ENCODE measurements around the gene HCCS.

The HCCS gene

GRCh38 chrX:11111037-11111851 is at the start of gene HCCS:
HCCS (plus strand) TSS chrX:11111332; CDS start chrX:11112061, 729 bp downstream.
- no peak within 1 kb of the TSS for H3K4me3 Mint-ChIP-seq

GRCh38 chrX:11064276-11064675 is 46.9 kb upstream of the HCCS start:
- H3K4me1 Mint-ChIP-seq: no peaks in the 10 kb centered on the region
- no peak overlapping the region for H3K27ac Mint-ChIP-seq
- no peak overlapping the region for H3K4me3 Mint-ChIP-seq
- no peaks in the 10 kb centered on the region for H3K27me3 Mint-ChIP-seq
- H3K36me3 Mint-ChIP-seq (ENCODE audit: low read depth): no peaks in the 10 kb centered on the region
- H3K9me3 Mint-ChIP-seq: no peaks in the 10 kb centered on the region
- DNase-seq (no peak), ATAC-seq (no peak)

More at GRCh38 chrX:11111037-11111851, at the start of gene HCCS:
- Mint-ChIP-seq H3K4me1 (peaks cover 23% of the 10 kb centered on the region), H3K27ac (peak within 1 kb of the TSS; percentile 96), H3K9me3 (no peaks in the 10 kb centered on the region), H3K27me3 (no peaks in the 10 kb centered on the region), H3K36me3 (ENCODE audit: low read depth) (peaks cover 19% of the 10 kb centered on the region)
- ATAC-seq (peak; percentile 89), DNase-seq (peak; percentile 77)

- Mint-ChIP-seq H3K4me1 (no peaks in the 10 kb centered on the region), H3K9me3 (no peaks in the 10 kb centered on the region), H3K27me3 (no peaks in the 10 kb centered on the region), H3K4me3 (no peak overlapping the region), H3K36me3 (ENCODE audit: low read depth) (no peaks in the 10 kb centered on the region), H3K27ac (no peak overlapping the region)
- DNase-seq: no peak
- no peak for ATAC-seq
Measured at GRCh38 chrX:11064851-11065600, 46.1 kb upstream of the HCCS start.

GRCh38 chrX:11066812-11067211 is 44.3 kb upstream of the HCCS start:
- Mint-ChIP-seq H3K36me3 (ENCODE audit: low read depth) (no peaks in the 10 kb centered on the region), H3K9me3 (no peaks in the 10 kb centered on the region), H3K27ac (no peak overlapping the region), H3K4me3 (no peak overlapping the region), H3K27me3 (no peaks in the 10 kb centered on the region), H3K4me1 (no peaks in the 10 kb centered on the region)
- DNase-seq: no peak
- ATAC-seq: no peak

GRCh38 chrX:11073381-11073780 is 37.8 kb upstream of the HCCS start:
- no peaks in the 10 kb centered on the region for H3K36me3 Mint-ChIP-seq (ENCODE audit: low read depth)
- H3K9me3 Mint-ChIP-seq: no peaks in the 10 kb centered on the region
- no peaks in the 10 kb centered on the region for H3K27me3 Mint-ChIP-seq
- H3K4me1 Mint-ChIP-seq: no peaks in the 10 kb centered on the region
- H3K4me3 Mint-ChIP-seq: no peak overlapping the region
- no peak overlapping the region for H3K27ac Mint-ChIP-seq
- ATAC-seq (no peak), DNase-seq (no peak)

- Mint-ChIP-seq H3K36me3 (ENCODE audit: low read depth) (no peaks in the 10 kb centered on the region), H3K4me3 (no peak overlapping the region), H3K9me3 (no peaks in the 10 kb centered on the region), H3K4me1 (no peaks in the 10 kb centered on the region), H3K27ac (no peak overlapping the region), H3K27me3 (no peaks in the 10 kb centered on the region)
- ATAC-seq (no peak), DNase-seq (no peak)
Measured at GRCh38 chrX:11080741-11081305, 30.3 kb upstream of the HCCS start.

- no peaks in the 10 kb centered on the region for H3K4me1 Mint-ChIP-seq
- H3K4me3 Mint-ChIP-seq: no peak overlapping the region
- H3K36me3 Mint-ChIP-seq (ENCODE audit: low read depth): no peaks in the 10 kb centered on the region
- no peak for DNase-seq
- H3K27ac Mint-ChIP-seq: no peak overlapping the region
- ATAC-seq: no peak
- H3K27me3 Mint-ChIP-seq: no peaks in the 10 kb centered on the region
- H3K9me3 Mint-ChIP-seq: no peaks in the 10 kb centered on the region
Measured at GRCh38 chrX:11081511-11081910, 29.6 kb upstream of the HCCS start.

GRCh38 chrX:11085305-11085704 is 25.8 kb upstream of the HCCS start:
- DNase-seq (no peak), ATAC-seq (no peak)
- Mint-ChIP-seq H3K27ac (no peak overlapping the region), H3K4me3 (no peak overlapping the region), H3K27me3 (no peaks in the 10 kb centered on the region), H3K4me1 (no peaks in the 10 kb centered on the region), H3K9me3 (peaks cover 7% of the 10 kb centered on the region), H3K36me3 (ENCODE audit: low read depth) (no peaks in the 10 kb centered on the region)

- DNase-seq (no peak), ATAC-seq (no peak)
- no peaks in the 10 kb centered on the region for H3K27me3 Mint-ChIP-seq
- H3K4me3 Mint-ChIP-seq: no peak overlapping the region
- H3K36me3 Mint-ChIP-seq (ENCODE audit: low read depth): no peaks in the 10 kb centered on the region
- H3K4me1 Mint-ChIP-seq: no peaks in the 10 kb centered on the region
- no peak overlapping the region for H3K27ac Mint-ChIP-seq
- peaks cover 18% of the 10 kb centered on the region for H3K9me3 Mint-ChIP-seq
Measured at GRCh38 chrX:11089802-11090201, 21.3 kb upstream of the HCCS start.

- Mint-ChIP-seq H3K4me3 (no peak overlapping the region), H3K36me3 (ENCODE audit: low read depth) (peaks cover 2% of the 10 kb centered on the region), H3K27me3 (no peaks in the 10 kb centered on the region), H3K4me1 (no peaks in the 10 kb centered on the region), H3K9me3 (no peaks in the 10 kb centered on the region), H3K27ac (no peak overlapping the region)
- ATAC-seq: no peak
- DNase-seq: no peak
Measured at GRCh38 chrX:11097933-11098332, 13.2 kb upstream of the HCCS start.

GRCh38 chrX:11099465-11099864 is 11.7 kb upstream of the HCCS start:
- Mint-ChIP-seq H3K4me1 (no peaks in the 10 kb centered on the region), H3K27me3 (no peaks in the 10 kb centered on the region), H3K9me3 (no peaks in the 10 kb centered on the region), H3K4me3 (no peak overlapping the region), H3K27ac (no peak overlapping the region), H3K36me3 (ENCODE audit: low read depth) (peaks cover 2% of the 10 kb centered on the region)
- DNase-seq (no peak), ATAC-seq (no peak)

- Mint-ChIP-seq H3K4me3 (no peak overlapping the region), H3K9me3 (no peaks in the 10 kb centered on the region), H3K36me3 (ENCODE audit: low read depth) (peaks cover 4% of the 10 kb centered on the region), H3K27ac (no peak overlapping the region), H3K27me3 (no peaks in the 10 kb centered on the region), H3K4me1 (no peaks in the 10 kb centered on the region)
- no peak for ATAC-seq
- no peak for DNase-seq
Measured at GRCh38 chrX:11100281-11101035, 10.7 kb upstream of the HCCS start.

GRCh38 chrX:11103006-11103405 is 8.1 kb upstream of the HCCS start:
- peaks cover 4% of the 10 kb centered on the region for H3K36me3 Mint-ChIP-seq (ENCODE audit: low read depth)
- ATAC-seq (no peak), DNase-seq (no peak)
- H3K27ac Mint-ChIP-seq: no peak overlapping the region
- no peaks in the 10 kb centered on the region for H3K27me3 Mint-ChIP-seq
- H3K4me1 Mint-ChIP-seq: no peaks in the 10 kb centered on the region
- H3K4me3 Mint-ChIP-seq: no peak overlapping the region
- no peaks in the 10 kb centered on the region for H3K9me3 Mint-ChIP-seq

- Mint-ChIP-seq H3K9me3 (no peaks in the 10 kb centered on the region), H3K36me3 (ENCODE audit: low read depth) (peaks cover 4% of the 10 kb centered on the region), H3K4me1 (no peaks in the 10 kb centered on the region), H3K4me3 (no peak overlapping the region), H3K27me3 (no peaks in the 10 kb centered on the region), H3K27ac (no peak overlapping the region)
- ATAC-seq (no peak), DNase-seq (no peak)
Measured at GRCh38 chrX:11103751-11104150, 7.4 kb upstream of the HCCS start.

Measured in activated naive CD8-positive, alpha-beta T cell treated with anti-CD3 and anti-CD28 coated beads, Interleukin-2, amount 50 U/mL, for 24 hours (primary cell).